ENCODE results near the gene TMEM260.

GRCh38 chr14:56676042-56676441 lies 96.4 kb downstream of the TMEM260 start:
- no peak for TF ChIP-seq CTCF (IDR thresholded peaks at IDR 0.05)
- TF ChIP-seq POLR2A (IDR thresholded peaks at IDR 0.05), result no peak
- TF ChIP-seq POLR2AphosphoS5 (IDR thresholded peaks at IDR 0.05), result no peak

Data from prostate gland (tissue), 2 donors.